Smooth muscle cell (in vitro differentiated cells): ENCODE measurements around the gene WNT5B. TPM values are rescaled to one million over a fixed set of nuclear protein-coding genes. Genes with fewer than 3 reads are reported as not detected.

Experiments used
- DNase-seq: peaks from one replicate; lab custom pipeline; 2025; ENCODE audit not compliant: unreplicated experiment; lab: John Stamatoyannopoulos, UW
- H2AFZ ChIP-seq: fragments of 200-600 bp; sonication (generic); 2 replicates; pipeline ENCODE4 v1.6.0; 2016; ENCODE audit warnings: antibody characterized with exemption, low read depth, mild to moderate bottlenecking
- H3F3A ChIP-seq: fragments of 200-600 bp; sonication (generic); 2 replicates; pipeline ENCODE4 v1.6.0; 2017; ENCODE audit warnings: antibody characterized with exemption, low read depth
- H3K27ac ChIP-seq: fragments of 200-600 bp; sonication (generic); 2 replicates; pipeline ENCODE4 v1.5.1; 2016; ENCODE audit warnings: low read depth, mild to moderate bottlenecking
- H3K27me3 ChIP-seq: fragments of 200-600 bp; sonication (generic); 2 replicates; pipeline ENCODE4 v1.6.1; 2016; ENCODE audit warnings: low read depth, mild to moderate bottlenecking
- H3K36me3 ChIP-seq: fragments of 200-600 bp; sonication (generic); 2 replicates; pipeline ENCODE4 v1.5.1; 2016; ENCODE audit warnings: low read depth
- H3K4me1 ChIP-seq: fragments of 200-600 bp; sonication (generic); 2 replicates; pipeline ENCODE4 v1.5.1; 2016; ENCODE audit warnings: low read depth
- H3K4me2 ChIP-seq: fragments of 200-600 bp; sonication (generic); 2 replicates; pipeline ENCODE4 v1.6.0; 2016; ENCODE audit warnings: mild to moderate bottlenecking
- H3K4me3 ChIP-seq: fragments of 200-600 bp; sonication (generic); 2 replicates; pipeline ENCODE4 v1.5.1; 2016; ENCODE audit warnings: mild to moderate bottlenecking
- H3K79me2 ChIP-seq: fragments of 200-600 bp; sonication (generic); 2 replicates; pipeline ENCODE4 v1.6.0; 2016; ENCODE audit warnings: low read depth, mild to moderate bottlenecking
- H3K9ac ChIP-seq: fragments of 200-600 bp; sonication (generic); 2 replicates; pipeline ENCODE4 v1.6.0; 2016; ENCODE audit warnings: low read depth
- H3K9me3 ChIP-seq: fragments of 200-600 bp; sonication (generic); replicated peaks from 2 replicates; pipeline ENCODE4 v1.5.1; 2016; ENCODE audit warnings: low read depth
- H4K20me1 ChIP-seq: fragments of 200-600 bp; sonication (generic); 2 replicates; pipeline ENCODE4 v1.6.0; 2016; ENCODE audit warnings: low read depth
- WGBS: methylation state at CpG from one replicate; pipeline ENCODE4 v1.1.7; 2016; ENCODE audit warnings: low lambda C conversion rate; 5-methylcytosine and 5-hydroxymethylcytosine counted together
- polyA plus RNA-seq: library from polyadenylated mRNA; unstranded; fragments of >200 nt; fragmentation: Nextera tagmentation; extraction: Ambion mirVana; gene quantifications from 2 replicates; pipeline ENCODE4 v1.2.1, GENCODE V29; 2016
- total RNA-seq: library from RNA; depleted of rRNA; stranded (reverse); fragments of >200 nt; gene quantifications from 2 replicates; pipeline ENCODE4 v1.2.3, GENCODE V29; 2014
- TF ChIP-seq, protein P1 (sequence below): fragments of 200-600 bp; sonication (generic); IDR thresholded peaks from 2 replicates; pipeline ENCODE4 v1.5.1; 2017; ENCODE audit warnings: borderline replicate concordance, mild to moderate bottlenecking, antibody characterized with exemption; ENCODE audit not compliant: insufficient read depth, poor library complexity, severe bottlenecking

WNT5B gene
- total and polyA plus RNA-seq, 2 experiments from 2014 or later = 11.5 to 31.7 TPM

DNA sequence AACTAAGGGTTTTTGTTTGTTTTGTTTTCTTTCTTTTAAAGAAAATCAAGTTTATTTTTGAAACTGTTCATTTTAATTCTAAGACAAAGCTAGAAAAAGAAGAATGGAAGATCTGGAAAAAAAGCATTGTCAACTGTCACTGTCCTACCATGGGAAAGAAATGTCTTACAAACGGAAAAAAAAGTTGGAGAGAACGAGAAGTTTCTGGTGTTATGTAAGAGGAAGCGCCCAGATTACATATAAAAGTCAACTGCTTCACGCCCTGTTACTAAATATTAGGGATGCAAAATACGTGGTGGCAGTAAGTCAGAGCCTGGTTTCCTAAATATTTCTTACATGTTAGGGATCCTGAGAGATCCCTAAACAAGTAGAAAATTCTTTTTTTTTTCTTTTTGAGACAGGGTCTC, 20.3 kb upstream of the WNT5B start:
- Histone ChIP-seq H3K4me3 (no peak overlapping the region), H2AFZ (no peak overlapping the region), H3K4me1 (peaks cover 15% of the 10 kb centered on the region), H3K9ac (no peak overlapping the region), H3K9me3 (no peaks in the 10 kb centered on the region), H4K20me1 (peaks cover 24% of the 10 kb centered on the region), H3K27ac (no peak overlapping the region), H3K4me2 (no peak overlapping the region), H3F3A (peaks cover 4% of the 10 kb centered on the region), H3K36me3 (no peaks in the 10 kb centered on the region), H3K27me3 (no peaks in the 10 kb centered on the region), H3K79me2 (no peaks in the 10 kb centered on the region)
- 74% methylated on average over 5 of the region's 5 CpGs for WGBS
- TF ChIP-seq, protein P1, sequence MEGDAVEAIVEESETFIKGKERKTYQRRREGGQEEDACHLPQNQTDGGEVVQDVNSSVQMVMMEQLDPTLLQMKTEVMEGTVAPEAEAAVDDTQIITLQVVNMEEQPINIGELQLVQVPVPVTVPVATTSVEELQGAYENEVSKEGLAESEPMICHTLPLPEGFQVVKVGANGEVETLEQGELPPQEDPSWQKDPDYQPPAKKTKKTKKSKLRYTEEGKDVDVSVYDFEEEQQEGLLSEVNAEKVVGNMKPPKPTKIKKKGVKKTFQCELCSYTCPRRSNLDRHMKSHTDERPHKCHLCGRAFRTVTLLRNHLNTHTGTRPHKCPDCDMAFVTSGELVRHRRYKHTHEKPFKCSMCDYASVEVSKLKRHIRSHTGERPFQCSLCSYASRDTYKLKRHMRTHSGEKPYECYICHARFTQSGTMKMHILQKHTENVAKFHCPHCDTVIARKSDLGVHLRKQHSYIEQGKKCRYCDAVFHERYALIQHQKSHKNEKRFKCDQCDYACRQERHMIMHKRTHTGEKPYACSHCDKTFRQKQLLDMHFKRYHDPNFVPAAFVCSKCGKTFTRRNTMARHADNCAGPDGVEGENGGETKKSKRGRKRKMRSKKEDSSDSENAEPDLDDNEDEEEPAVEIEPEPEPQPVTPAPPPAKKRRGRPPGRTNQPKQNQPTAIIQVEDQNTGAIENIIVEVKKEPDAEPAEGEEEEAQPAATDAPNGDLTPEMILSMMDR = no peak
- no peak for DNase-seq

DNA sequence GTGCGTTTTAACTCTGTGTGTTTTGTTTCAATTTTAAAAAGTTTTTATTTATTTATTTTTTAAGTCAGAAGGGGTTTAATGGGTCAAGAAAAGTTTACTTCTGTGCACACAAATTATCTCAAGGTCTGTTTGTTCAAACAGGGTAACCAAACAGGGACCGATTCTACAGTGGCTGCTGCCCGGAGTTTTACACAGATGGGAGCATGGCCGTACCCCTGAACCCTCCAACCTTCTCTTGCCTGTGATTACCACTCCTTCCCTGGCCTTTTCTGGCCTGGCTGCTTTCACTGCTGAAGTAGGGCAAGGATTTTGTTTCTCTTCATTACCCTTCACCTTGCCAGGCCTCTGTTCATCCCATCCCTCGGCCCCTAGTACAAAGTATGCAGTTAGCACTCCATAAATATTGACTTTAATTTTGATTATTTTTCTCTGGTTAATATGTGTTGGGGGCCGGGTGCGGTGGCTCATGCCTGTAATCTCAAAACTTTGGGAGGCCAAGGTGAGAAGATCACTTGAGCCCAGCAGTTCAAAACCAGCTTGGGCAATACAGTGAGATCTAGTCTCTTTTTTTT, 18.9 kb upstream of the WNT5B start:
- H3K4me3 ChIP-seq = no peak overlapping the region
- H3K4me1 ChIP-seq = peaks cover 15% of the 10 kb centered on the region
- no peaks in the 10 kb centered on the region for H3K9me3 ChIP-seq
- H3K4me2 ChIP-seq = no peak overlapping the region
- DNase-seq = no peak
- no peak overlapping the region for H3K9ac ChIP-seq
- peaks cover 4% of the 10 kb centered on the region for H3F3A ChIP-seq
- peaks cover 31% of the 10 kb centered on the region for H4K20me1 ChIP-seq
- WGBS = 93% methylated on average over 7 of the region's 7 CpGs
- H3K79me2 ChIP-seq = no peaks in the 10 kb centered on the region
- H3K27me3 ChIP-seq = no peaks in the 10 kb centered on the region
- no peak overlapping the region for H2AFZ ChIP-seq
- TF ChIP-seq, protein P1 = no peak
- H3K27ac ChIP-seq = no peak overlapping the region
- H3K36me3 ChIP-seq = no peaks in the 10 kb centered on the region

DNA sequence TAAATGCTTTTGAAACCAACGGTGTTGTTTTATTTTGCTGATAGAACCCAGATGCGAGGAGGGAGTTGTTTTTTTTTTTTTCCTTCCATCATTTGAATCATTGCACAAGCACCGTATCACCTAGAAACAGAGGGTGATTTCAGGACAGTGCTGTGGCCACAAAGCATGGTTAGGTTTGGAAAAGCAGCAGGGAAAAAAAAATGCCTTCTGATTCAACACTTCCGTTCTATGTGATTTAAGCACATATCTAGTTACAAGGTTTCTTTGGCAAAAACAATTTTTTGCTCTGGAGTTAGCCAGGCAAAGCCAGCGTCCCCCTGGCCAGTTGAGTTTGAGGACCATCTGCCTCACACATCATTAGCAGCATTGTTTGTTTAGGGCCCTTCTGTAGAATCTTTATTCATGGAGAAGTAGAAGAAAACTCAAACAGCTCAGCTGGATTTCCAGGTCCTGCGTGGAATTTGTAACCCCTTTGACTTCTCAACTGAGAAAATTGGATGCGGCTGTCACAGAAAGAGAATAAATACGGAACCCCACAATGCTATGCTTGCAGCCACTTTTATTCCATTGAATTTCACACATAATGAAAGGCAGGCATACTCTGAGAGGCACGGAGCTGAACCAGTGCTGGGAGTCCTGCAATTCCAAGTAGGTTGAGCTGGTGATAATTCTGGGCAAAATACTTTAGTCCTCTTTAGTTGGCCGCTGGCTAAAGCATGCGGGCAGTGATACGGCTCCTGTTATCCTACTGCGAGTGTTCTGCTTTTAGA, 17.0 kb upstream of the WNT5B start:
- no peak for DNase-seq

More for the DNA sequence above, 17.0 kb upstream of the WNT5B start:
- TF ChIP-seq, protein P1 = no peak
- no peak overlapping the region for H3K9ac ChIP-seq
- H3K79me2 ChIP-seq = no peaks in the 10 kb centered on the region
- no peaks in the 10 kb centered on the region for H3K36me3 ChIP-seq
- no peak overlapping the region for H3K4me2 ChIP-seq
- WGBS = 74% methylated on average over 13 of the region's 13 CpGs
- no peaks in the 10 kb centered on the region for H3F3A ChIP-seq
- no peaks in the 10 kb centered on the region for H3K9me3 ChIP-seq
- H3K4me1 ChIP-seq = peaks cover 9% of the 10 kb centered on the region
- no peaks in the 10 kb centered on the region for H3K27me3 ChIP-seq
- H2AFZ ChIP-seq = no peak overlapping the region
- H4K20me1 ChIP-seq = peaks cover 22% of the 10 kb centered on the region
- H3K4me3 ChIP-seq = no peak overlapping the region
- H3K27ac ChIP-seq = no peak overlapping the region
